A549 (cell line): Measurements from ENCODE around the gene RBM3. TPM values are rescaled to one million over a fixed set of nuclear protein-coding genes. Genes with fewer than 3 reads are reported as not detected.

Source experiments
- ATAC-seq, 2 experiments: fragments of 200-7000 bp in 1 of 2; fragments of >200 bp in 1 of 2; cut with Nextera tagmentation in 1 of 2; cut with Tn5 transposase in 1 of 2; 3 replicates each; pipeline versions ENCODE4 v1.8.0 to v1.9.1; 2018 to 2020; ENCODE audit warnings: mild to moderate bottlenecking in 1 of 2, moderate library complexity in 1 of 2
- CTCF ChIA-PET: fragments of 300-600 bp; sonication (Branson Sonifier 250); formaldehyde crosslinking; extraction: SDS; loops from one replicate; lab custom pipeline; 2021; ENCODE audit warnings: antibody characterized with exemption, inconsistent platforms; lab: Yijun Ruan, JAX
- POLR2A ChIA-PET: fragments of 350-600 bp; formaldehyde crosslinking; extraction: SDS; loops from one replicate; lab custom pipeline; 2021; ENCODE audit warnings: antibody characterized with exemption, inconsistent platforms; lab: Yijun Ruan, JAX
- DNase-seq, 2 experiments: peaks; one replicate each; pipeline versions ENCODE4 v3.0.0 to v3.0.0-alpha.2; 2011 to 2016; ENCODE audit warnings: low read depth in 1 of 2, low spot score in 1 of 2
- FAIRE-seq: peaks from 2 replicates; lab custom pipeline; 2011; peaks lifted over from hg19 to GRCh38; lab: Jason Lieb, UNC
- H3K27ac ChIP-seq, 2 experiments: fragments of >200 bp; sonication (Bioruptor Twin); formaldehyde crosslinking; 3 replicates each; pipeline ENCODE4 v1.5.1; 2016 to 2017
- H3K4me1 ChIP-seq: fragments of >200 bp; sonication (Bioruptor Twin); formaldehyde crosslinking; 3 replicates; pipeline ENCODE4 v1.6.1; 2016
- H3K4me2 ChIP-seq: fragments of >200 bp; sonication (Bioruptor Twin); formaldehyde crosslinking; 3 replicates; pipeline ENCODE4 v1.6.1; 2016
- H3K4me3 ChIP-seq: fragments of >200 bp; sonication (Bioruptor Twin); formaldehyde crosslinking; 3 replicates; pipeline ENCODE4 v1.5.1; 2016
- H3K9me3 ChIP-seq: fragments of >200 bp; sonication (Bioruptor Twin); formaldehyde crosslinking; 3 replicates; pipeline ENCODE4 v1.6.1; 2016
- BHLHE40 ChIP-seq: IDR thresholded peaks from 2 replicates; pipeline ENCODE4 v1.6.1; 2012; ENCODE audit warnings: low read depth, low read length, inconsistent platforms
- CEBPB ChIP-seq, 2 experiments: fragments of >200 bp in 1 of 2; sonication (Bioruptor Twin) in 1 of 2; formaldehyde crosslinking in 1 of 2; IDR thresholded peaks; 2 replicates each; pipeline ENCODE4 v1.6.1; 2012 to 2016
- CHD2 ChIP-seq: fragments of 150-350 bp; IDR thresholded peaks from 2 replicates; pipeline ENCODE4 v1.6.1; 2014; ENCODE audit warnings: low read length; ENCODE audit not compliant: partially characterized antibody
- ESRRA ChIP-seq: fragments of 150-350 bp; IDR thresholded peaks from 2 replicates; pipeline ENCODE4 v1.6.1; 2014; ENCODE audit warnings: mild to moderate bottlenecking, low read length, borderline replicate concordance
- FOSL2 ChIP-seq, 2 experiments: fragments of 450-650 bp in 1 of 2; fragments of >200 bp in 1 of 2; sonication (Bioruptor Twin) in 1 of 2; formaldehyde crosslinking; IDR thresholded peaks; 2 replicates each; pipeline versions ENCODE4 v1.5.0 to v1.6.1; 2016 to 2020; ENCODE audit warnings: mild to moderate bottlenecking in 1 of 2, moderate library complexity in 1 of 2
- GATA3 ChIP-seq: IDR thresholded peaks from 2 replicates; pipeline ENCODE4 v1.6.1; 2012; ENCODE audit warnings: borderline replicate concordance
- JUNB ChIP-seq: fragments of >200 bp; sonication (Bioruptor Twin); formaldehyde crosslinking; IDR thresholded peaks from 2 replicates; pipeline ENCODE4 v1.6.1; 2016
- NR3C1 ChIP-seq: fragments of >200 bp; sonication (Bioruptor Twin); formaldehyde crosslinking; IDR thresholded peaks from 3 replicates; pipeline ENCODE4 v1.6.1; 2017
- RARB ChIP-seq: fragments of 250-450 bp; sonication (Bioruptor Pico); IDR thresholded peaks from 2 replicates; pipeline ENCODE4 v1.8.0; 2021; ENCODE audit warnings: mild to moderate bottlenecking, moderate library complexity
- TP53 ChIP-seq: fragments of 250-450 bp; sonication (Bioruptor Pico); IDR thresholded peaks from 2 replicates; pipeline ENCODE4 v1.5.0; 2021; ENCODE audit warnings: mild to moderate bottlenecking, moderate library complexity
- whole genome bisulfite sequencing: methylation state at CpG from one replicate; pipeline ENCODE4 v1.1.6; 2017; ENCODE audit errors: missing lambda C conversion rate; 5-methylcytosine and 5-hydroxymethylcytosine counted together
- polyA plus RNA-seq, 4 experiments: library from polyadenylated mRNA; depleted of rRNA in 3 of 4; stranded (reverse); fragments of >200 nt; fragmentation: RNase III in 1 of 4; extraction: RNeasy Plus Mini Kit Qiagen cat#74134 plus additional on column Dnase treatment in 1 of 4; gene quantifications; 2 replicates in 3 of 4; 3 replicates in 1 of 4; pipeline ENCODE4 v1.2.3, GENCODE V29; 2011 to 2017
- small RNA-seq, 6 experiments: library from RNA; depleted of rRNA; stranded (forward); fragments of <200 nt; gene quantifications; one replicate each; pipeline ENCODE3, GENCODE V24; 2012
- TF ChIP-seq, protein P1 (sequence below): fragments of 150-350 bp; IDR thresholded peaks from 2 replicates; pipeline ENCODE4 v1.6.1; 2014; ENCODE audit warnings: low read depth, mild to moderate bottlenecking, low read length

RBM3 gene
- polyA plus RNA-seq, 2 of the 4 experiments (the other 2 are of a cell fraction), result 337 to 353 TPM

DNA sequence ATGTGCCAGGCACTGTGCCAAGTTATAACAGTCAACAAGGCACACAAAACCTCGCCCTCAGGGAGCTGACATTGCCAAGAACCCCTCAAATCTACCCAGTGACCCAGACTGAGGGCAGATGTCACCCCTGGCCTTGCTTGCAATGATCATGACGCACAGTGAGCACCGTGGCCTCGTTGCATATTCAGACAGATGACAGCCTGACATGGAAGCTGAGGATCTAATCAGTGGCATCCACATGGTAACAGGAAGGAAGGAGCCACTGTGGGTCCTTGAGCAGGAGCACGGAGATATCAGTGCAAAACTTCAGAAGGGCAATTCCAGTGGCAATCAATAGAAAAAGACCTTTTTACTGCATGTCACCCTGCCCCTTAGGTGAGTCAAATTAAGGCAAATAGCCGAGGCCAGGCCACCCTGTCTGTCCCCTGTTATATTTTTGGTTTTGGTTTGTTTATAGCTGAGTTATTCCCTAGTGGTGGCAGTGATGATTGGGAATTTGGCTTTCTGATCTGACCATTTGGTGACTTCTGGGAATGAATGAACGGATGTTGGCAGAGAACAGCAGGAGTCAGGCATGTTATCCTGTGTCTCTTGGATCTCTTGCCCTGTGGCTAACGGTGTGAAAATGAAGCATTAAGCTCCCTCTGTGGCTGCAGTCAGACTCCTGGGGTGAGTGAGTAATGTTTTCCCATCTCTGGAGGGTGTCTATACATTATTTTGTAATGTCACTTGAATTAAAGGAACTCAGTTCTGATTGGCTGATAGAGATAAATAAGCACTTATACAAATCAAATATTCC, 43.5 kb downstream of the RBM3 start:
- CTCF ChIA-PET, result no interaction called here
- DNase-seq (no peak), ATAC-seq (peak in 1 of 2 experiments; percentile 59; a peak in 2 of 6 replicates)

DNA sequence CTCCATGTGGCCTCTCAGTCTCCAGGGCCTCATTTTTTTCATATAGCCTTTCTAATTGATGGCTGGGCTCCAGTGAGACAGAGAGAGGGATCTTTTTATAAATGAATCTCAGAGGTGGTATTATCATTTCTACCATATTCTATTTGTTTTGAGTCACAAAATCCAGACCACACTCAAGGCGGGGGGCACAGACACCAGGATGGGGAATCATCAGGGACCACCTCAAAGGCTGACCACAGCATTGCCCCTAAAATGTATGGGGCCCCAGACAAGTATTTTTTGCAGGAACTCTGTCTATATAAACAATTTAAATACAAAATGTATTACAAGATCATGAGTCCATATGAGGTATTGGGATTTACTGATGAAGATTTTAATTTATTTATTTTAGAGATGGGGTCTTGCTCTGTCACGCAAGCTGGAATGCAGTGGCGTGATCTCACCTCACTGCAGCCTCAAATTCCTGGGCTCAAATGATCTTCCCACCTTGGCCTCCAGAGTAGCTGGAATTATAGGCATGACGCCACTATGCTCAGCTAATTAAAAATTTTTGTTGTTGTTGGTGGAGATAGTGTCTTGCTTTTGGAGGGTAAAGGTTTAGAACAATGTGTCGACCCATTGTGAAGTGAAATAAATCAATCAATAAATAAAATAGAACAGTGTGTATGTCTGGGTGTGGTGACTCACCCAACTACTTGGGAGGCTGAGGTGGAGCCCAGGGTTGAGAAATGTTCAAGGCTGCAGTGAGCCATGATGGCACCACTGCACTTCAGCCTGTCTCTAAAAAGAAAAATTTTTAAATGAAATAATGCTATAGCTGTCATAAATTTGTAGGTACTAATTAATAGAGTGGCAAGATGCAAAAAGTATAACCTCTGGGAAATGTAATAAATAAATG, 52.4 kb downstream of the RBM3 start:
- no peak for TF ChIP-seq ESRRA
- TF ChIP-seq FOSL2 (IDR thresholded peaks at IDR 0.05), result no peak
- peak; percentile 31; the same call in 1 of the 2 replicates for TF ChIP-seq FOSL2 (CRISPR knock-in tag; IDR thresholded peaks at IDR 0.05)
- no peak for TF ChIP-seq CEBPB (IDR thresholded peaks at IDR 0.05)
- peaks cover 8% of the 10 kb centered on the region; the same call in 2 of the 3 replicates for H3K4me1 ChIP-seq
- 72% methylated on average over 5 of the region's 5 CpGs for WGBS
- no peak for ATAC-seq
- H3K4me2 ChIP-seq, result no peak overlapping the region
- no peaks in the 10 kb centered on the region for H3K9me3 ChIP-seq
- POLR2A ChIA-PET, result no interaction called here
- DNase-seq, result no peak
- CTCF ChIA-PET, result interaction anchor here (0.6 to 0.9 kb wide), 2 partner anchors 11 to 29 kb away, joined by 3 read pairs; no protein-coding TSS in a partner anchor
- H3K4me3 ChIP-seq, result no peak overlapping the region
- H3K27ac ChIP-seq, result no peak overlapping the region; a peak in 1 of 6 replicates
- peak; percentile 63 for FAIRE-seq

More for the DNA sequence above, 43.5 kb downstream of the RBM3 start:
- POLR2A ChIA-PET, result no interaction called here
- no peaks in the 10 kb centered on the region for H3K9me3 ChIP-seq
- 41% methylated on average over 8 of the region's 8 CpGs for WGBS
- TF ChIP-seq NR3C1 (no peak), BHLHE40 (no peak), GATA3 (no peak), CEBPB (IDR thresholded peaks at IDR 0.05) (no peak), JUNB (no peak), CHD2 (no peak), TP53 (no peak), RARB (CRISPR knock-in tag) (no peak)
- TF ChIP-seq, protein P1, sequence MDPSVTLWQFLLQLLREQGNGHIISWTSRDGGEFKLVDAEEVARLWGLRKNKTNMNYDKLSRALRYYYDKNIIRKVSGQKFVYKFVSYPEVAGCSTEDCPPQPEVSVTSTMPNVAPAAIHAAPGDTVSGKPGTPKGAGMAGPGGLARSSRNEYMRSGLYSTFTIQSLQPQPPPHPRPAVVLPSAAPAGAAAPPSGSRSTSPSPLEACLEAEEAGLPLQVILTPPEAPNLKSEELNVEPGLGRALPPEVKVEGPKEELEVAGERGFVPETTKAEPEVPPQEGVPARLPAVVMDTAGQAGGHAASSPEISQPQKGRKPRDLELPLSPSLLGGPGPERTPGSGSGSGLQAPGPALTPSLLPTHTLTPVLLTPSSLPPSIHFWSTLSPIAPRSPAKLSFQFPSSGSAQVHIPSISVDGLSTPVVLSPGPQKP, result no peak
- TF ChIP-seq, all 56 proteins: peak for 0
- H3K27ac ChIP-seq, result no peak overlapping the region
- H3K4me3 ChIP-seq, result no peak overlapping the region
- FAIRE-seq, result peak; percentile 39
- no peak overlapping the region for H3K4me2 ChIP-seq
- no peaks in the 10 kb centered on the region for H3K4me1 ChIP-seq

Small RNAs within 50 kb of the gene (small RNA-seq; reads per million reads assigned to genes)
- 0 reads per million in 6 experiments for gene MRPL32P1

Other genes starting within 250 kb of the RBM3 start
- gene SSX3, start 217.8 kb upstream of the RBM3 start, polyA plus RNA-seq (2011; rRNA removed), result not detected in 2 replicates
- not detected in 3 replicates for gene SSX3, start 217.8 kb upstream of the RBM3 start, polyA plus RNA-seq (2017; fragmentation: RNase III; extraction: RNeasy Plus Mini Kit Qiagen cat#74134 plus additional on column Dnase treatment)
- gene SSX4, start 190.9 kb upstream of the RBM3 start, polyA plus RNA-seq (2011; rRNA removed), result not detected in 2 replicates
- gene SSX4, start 190.9 kb upstream of the RBM3 start, polyA plus RNA-seq (2017; fragmentation: RNase III; extraction: RNeasy Plus Mini Kit Qiagen cat#74134 plus additional on column Dnase treatment), result not detected in 3 replicates
- not detected in 2 replicates for gene SSX4B, start 162.5 kb upstream of the RBM3 start, polyA plus RNA-seq (2011; rRNA removed)
- gene SSX4B, start 162.5 kb upstream of the RBM3 start, polyA plus RNA-seq (2017; fragmentation: RNase III; extraction: RNeasy Plus Mini Kit Qiagen cat#74134 plus additional on column Dnase treatment), result not detected in 3 replicates
- 0.32 and 0.36 TPM in 2 replicates for gene SLC38A5, start 104.2 kb upstream of the RBM3 start, polyA plus RNA-seq (2011; rRNA removed)
- gene SLC38A5, start 104.2 kb upstream of the RBM3 start, polyA plus RNA-seq (2017; fragmentation: RNase III; extraction: RNeasy Plus Mini Kit Qiagen cat#74134 plus additional on column Dnase treatment), result 0.36 to 0.44 TPM (median 0.41 TPM) in 3 replicates
- gene FTSJ1, start 98.3 kb upstream of the RBM3 start, polyA plus RNA-seq (2011; rRNA removed), result 36.2 and 37.1 TPM in 2 replicates
- 71.2 to 75.3 TPM (median 71.3 TPM) in 3 replicates for gene FTSJ1, start 98.3 kb upstream of the RBM3 start, polyA plus RNA-seq (2017; fragmentation: RNase III; extraction: RNeasy Plus Mini Kit Qiagen cat#74134 plus additional on column Dnase treatment)
- 9.4 and 13.3 TPM in 2 replicates for gene PORCN, start 65.5 kb upstream of the RBM3 start, polyA plus RNA-seq (2011; rRNA removed)
- 15.1 to 18.6 TPM (median 16.8 TPM) in 3 replicates for gene PORCN, start 65.5 kb upstream of the RBM3 start, polyA plus RNA-seq (2017; fragmentation: RNase III; extraction: RNeasy Plus Mini Kit Qiagen cat#74134 plus additional on column Dnase treatment)
- 82.9 and 90.8 TPM in 2 replicates for gene EBP, start 52.7 kb upstream of the RBM3 start, polyA plus RNA-seq (2011; rRNA removed)
- gene EBP, start 52.7 kb upstream of the RBM3 start, polyA plus RNA-seq (2017; fragmentation: RNase III; extraction: RNeasy Plus Mini Kit Qiagen cat#74134 plus additional on column Dnase treatment), result 114 to 159 TPM (median 142 TPM) in 3 replicates
- 8.6 and 10.8 TPM in 2 replicates for gene TBC1D25, start 34.8 kb upstream of the RBM3 start, polyA plus RNA-seq (2011; rRNA removed)
- 8.8 to 13.0 TPM (median 11.6 TPM) in 3 replicates for gene TBC1D25, start 34.8 kb upstream of the RBM3 start, polyA plus RNA-seq (2017; fragmentation: RNase III; extraction: RNeasy Plus Mini Kit Qiagen cat#74134 plus additional on column Dnase treatment)
- 32.4 and 47.4 TPM in 2 replicates for gene WDR13, start 23.0 kb downstream of the RBM3 start, polyA plus RNA-seq (2011; rRNA removed)
- 47.1 to 57.3 TPM (median 51.9 TPM) in 3 replicates for gene WDR13, start 23.0 kb downstream of the RBM3 start, polyA plus RNA-seq (2017; fragmentation: RNase III; extraction: RNeasy Plus Mini Kit Qiagen cat#74134 plus additional on column Dnase treatment)
- 0.05 and 0.09 TPM in 2 replicates for gene WAS, start 109.3 kb downstream of the RBM3 start, polyA plus RNA-seq (2011; rRNA removed)
- gene WAS, start 109.3 kb downstream of the RBM3 start, polyA plus RNA-seq (2017; fragmentation: RNase III; extraction: RNeasy Plus Mini Kit Qiagen cat#74134 plus additional on column Dnase treatment), result 0.21 to 0.44 TPM (median 0.29 TPM) in 3 replicates
- 12.8 and 13.4 TPM in 2 replicates for gene SUV39H1, start 122.2 kb downstream of the RBM3 start, polyA plus RNA-seq (2011; rRNA removed)
- gene SUV39H1, start 122.2 kb downstream of the RBM3 start, polyA plus RNA-seq (2017; fragmentation: RNase III; extraction: RNeasy Plus Mini Kit Qiagen cat#74134 plus additional on column Dnase treatment), result 19.9 to 20.3 TPM (median 20.0 TPM) in 3 replicates
- not detected in 2 replicates for gene GLOD5, start 187.3 kb downstream of the RBM3 start, polyA plus RNA-seq (2011; rRNA removed)
- not detected in 3 replicates for gene GLOD5, start 187.3 kb downstream of the RBM3 start, polyA plus RNA-seq (2017; fragmentation: RNase III; extraction: RNeasy Plus Mini Kit Qiagen cat#74134 plus additional on column Dnase treatment)
- not detected in 2 replicates for gene GATA1, start 212.1 kb downstream of the RBM3 start, polyA plus RNA-seq (2011; rRNA removed)
- not detected in 3 replicates for gene GATA1, start 212.1 kb downstream of the RBM3 start, polyA plus RNA-seq (2017; fragmentation: RNase III; extraction: RNeasy Plus Mini Kit Qiagen cat#74134 plus additional on column Dnase treatment)
- 50.6 and 53.2 TPM in 2 replicates for gene HDAC6, start 227.6 kb downstream of the RBM3 start, polyA plus RNA-seq (2011; rRNA removed)
- gene HDAC6, start 227.6 kb downstream of the RBM3 start, polyA plus RNA-seq (2017; fragmentation: RNase III; extraction: RNeasy Plus Mini Kit Qiagen cat#74134 plus additional on column Dnase treatment), result 38.9 to 52.4 TPM (median 52.1 TPM) in 3 replicates